ENCODE results near the gene ZFYVE28.

Gene ZFYVE28

DNA sequence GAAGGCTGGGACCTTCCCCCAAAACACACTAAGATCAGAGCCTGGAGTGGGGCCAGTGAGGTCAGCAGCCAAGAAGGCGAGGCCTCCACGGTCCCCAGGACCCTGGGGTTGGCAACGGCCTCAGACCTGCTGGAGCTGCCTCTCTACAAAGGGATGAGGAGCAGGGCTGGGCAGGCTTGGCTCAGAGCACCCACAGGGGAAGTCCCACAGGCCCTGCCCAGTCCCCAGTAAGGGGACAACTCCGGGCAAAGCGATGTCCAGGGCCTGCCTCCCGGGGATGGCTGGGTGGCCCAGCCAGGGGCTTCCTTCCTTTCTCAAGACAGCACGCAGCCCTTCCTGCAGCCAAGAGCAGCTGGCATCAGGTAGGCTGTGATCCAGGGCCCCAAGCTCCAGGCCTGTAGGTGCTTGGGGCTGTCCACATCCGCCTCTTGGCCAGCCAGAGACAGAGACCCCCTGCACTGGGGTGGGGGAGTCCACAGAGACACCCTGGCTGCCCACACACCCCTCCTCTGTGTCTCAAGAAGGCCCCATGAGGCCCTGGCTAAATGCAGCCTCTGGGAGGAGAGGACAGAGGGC is 162.2 kb downstream of the ZFYVE28 start:
- DNase-seq, result no peak

DNA sequence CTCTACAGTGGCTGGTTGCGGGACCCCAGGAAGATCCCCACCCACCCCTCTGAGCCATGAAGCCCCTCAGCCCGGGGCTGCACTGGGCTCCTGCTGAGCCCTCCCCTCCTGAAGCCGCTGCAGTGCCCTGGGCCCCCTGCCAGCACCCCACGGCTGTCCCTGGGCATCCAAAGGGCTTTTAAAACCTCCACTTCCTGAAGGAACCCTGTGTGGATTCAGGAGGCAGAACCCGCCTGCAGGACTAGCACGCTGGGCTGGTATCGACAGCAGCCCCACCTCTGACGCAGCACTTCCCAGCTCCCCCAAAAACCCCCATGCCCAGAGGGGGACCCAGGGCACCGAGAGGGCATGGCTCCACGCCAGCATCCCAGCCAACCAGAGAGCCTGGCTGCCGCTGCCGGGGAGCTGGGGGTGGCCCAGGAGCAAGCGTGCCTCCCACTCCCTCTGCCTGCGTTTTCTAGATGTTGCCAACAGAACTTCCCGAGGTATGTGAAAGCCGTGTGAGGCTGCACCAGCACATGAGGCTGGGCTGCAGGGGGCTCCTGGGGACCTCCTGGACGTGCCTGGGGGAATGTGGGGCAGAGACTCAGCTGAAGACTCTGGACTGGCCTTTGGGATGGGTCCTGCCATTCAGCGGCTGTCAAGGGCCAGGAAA is 162.8 kb downstream of the ZFYVE28 start:
- no peak for DNase-seq

- DNase-seq, result no peak
Observed at GRCh38 chr4:2254665-2255500, 163.6 kb downstream of the ZFYVE28 start.

DNA sequence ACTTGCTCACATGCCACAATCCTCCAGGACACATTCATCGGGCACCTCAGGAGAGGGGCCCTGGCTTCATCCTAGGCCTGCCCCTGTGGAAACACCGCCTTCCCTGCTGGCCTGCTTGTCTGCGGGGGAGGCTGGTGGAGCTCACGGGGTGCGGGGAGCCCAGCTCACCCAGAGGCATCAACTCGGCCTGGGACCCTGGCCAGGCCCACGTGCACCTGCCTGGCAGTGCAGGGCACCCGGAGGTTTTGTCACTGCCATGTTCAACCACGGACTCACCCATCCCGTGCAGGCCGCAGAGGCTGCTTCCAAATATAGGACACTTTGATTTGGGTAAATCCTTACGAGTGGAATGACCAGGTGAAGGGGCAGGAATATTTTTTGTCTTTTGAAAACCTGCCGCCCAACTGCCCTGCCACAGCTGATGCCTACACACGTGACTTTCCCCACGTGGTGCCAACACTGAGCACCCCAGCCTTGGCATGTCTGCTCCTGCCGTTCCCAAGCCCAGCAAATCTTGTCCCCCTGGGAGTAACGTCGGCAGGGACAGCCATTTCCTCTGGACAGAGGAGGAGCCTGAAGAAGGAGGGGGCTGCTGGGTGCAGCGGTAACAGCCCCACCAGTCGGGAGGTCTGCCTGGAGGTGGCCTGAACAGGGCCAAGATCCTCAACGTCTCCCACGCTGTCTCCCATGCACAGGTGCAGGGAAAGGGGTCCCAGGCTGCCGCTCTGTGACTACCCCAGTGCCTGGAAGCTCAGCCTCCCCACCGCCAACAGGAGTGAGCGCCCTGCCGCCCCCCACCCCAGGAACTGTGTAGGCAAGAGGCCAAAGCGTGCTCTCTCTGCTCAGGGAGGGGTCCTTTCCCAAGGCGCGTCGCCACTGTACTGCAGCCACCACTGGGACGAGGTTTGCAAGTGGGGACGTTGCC is 165.0 kb downstream of the ZFYVE28 start:
- DNase-seq, result no peak

GRCh38 chr4:2252530-2253091 is 165.8 kb downstream of the ZFYVE28 start:
- DNase-seq, result no peak

DNA sequence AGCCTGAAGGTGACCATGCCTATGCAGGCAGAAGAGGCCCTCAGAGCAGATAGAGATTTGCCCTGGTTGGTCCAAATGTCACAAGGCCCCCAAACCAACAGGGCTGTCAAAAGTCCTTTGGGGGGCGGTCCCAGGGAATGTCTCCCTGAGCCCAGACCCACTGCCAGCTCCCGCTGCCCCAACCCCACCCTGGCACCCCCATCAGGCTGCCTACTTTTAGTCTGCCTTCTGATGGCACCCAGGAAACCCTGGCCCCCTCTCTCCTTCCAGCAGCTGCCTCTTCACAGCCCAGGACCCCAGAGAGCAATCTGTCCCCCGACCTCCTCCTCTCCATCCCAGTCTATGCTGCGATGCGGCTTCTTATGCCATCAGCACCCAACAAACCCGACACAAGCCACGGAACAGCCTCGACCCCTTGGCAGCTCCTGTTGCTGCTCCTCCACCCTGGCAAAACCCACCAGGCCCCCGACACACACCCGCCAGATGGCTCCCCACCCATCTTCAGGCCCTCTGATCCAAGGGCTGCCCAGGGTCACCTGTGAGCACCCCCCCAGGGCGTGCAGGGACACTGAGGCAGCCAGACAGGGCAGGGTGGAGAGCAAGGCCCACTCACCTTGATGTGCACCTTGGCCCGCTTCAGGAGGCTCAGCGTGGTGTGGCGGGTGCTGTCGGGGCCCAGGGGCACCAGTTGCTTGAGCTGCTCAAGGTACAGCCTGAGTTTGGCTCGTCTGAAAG is 166.5 kb downstream of the ZFYVE28 start:
- DNase-seq, result no peak

DNA sequence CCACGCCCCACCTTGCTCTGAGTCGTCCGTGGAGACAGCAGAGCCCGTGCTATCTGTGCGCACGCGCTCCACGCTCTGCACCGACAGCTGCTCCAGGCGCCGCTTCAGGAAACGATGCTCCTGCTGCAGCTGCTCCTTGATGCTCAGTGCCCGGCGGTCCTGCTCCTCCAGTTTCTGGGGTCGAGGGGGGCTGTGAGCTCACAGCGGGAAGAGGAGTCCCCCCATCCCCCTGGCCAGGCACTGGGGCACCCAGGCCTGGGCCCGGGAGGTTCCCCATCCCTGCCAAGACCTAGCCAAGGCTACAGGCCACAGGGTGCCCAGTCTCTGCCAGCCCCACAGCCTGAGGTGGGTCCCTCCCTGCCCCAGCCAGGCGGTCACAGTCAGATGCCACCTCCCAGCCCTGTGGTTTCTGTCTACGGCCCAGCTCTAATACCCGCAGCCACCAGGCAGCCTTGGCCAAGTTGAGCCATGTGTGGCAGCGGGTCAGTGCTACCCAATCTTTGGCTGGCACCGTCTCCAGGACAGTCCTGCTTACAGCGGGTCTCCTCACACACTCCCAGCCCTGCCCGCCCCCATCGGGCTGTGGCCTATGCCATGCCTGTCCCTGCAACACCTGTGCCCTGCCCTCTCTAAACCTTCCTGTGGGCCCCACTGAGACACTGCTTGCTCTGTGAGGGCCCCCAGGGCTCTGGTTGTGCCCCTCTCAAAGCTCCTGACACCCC is 167.2 kb downstream of the ZFYVE28 start:
- DNase-seq, result no peak

GRCh38 chr4:2250357-2251072 is 167.9 kb downstream of the ZFYVE28 start:
- no peak for DNase-seq

DNA sequence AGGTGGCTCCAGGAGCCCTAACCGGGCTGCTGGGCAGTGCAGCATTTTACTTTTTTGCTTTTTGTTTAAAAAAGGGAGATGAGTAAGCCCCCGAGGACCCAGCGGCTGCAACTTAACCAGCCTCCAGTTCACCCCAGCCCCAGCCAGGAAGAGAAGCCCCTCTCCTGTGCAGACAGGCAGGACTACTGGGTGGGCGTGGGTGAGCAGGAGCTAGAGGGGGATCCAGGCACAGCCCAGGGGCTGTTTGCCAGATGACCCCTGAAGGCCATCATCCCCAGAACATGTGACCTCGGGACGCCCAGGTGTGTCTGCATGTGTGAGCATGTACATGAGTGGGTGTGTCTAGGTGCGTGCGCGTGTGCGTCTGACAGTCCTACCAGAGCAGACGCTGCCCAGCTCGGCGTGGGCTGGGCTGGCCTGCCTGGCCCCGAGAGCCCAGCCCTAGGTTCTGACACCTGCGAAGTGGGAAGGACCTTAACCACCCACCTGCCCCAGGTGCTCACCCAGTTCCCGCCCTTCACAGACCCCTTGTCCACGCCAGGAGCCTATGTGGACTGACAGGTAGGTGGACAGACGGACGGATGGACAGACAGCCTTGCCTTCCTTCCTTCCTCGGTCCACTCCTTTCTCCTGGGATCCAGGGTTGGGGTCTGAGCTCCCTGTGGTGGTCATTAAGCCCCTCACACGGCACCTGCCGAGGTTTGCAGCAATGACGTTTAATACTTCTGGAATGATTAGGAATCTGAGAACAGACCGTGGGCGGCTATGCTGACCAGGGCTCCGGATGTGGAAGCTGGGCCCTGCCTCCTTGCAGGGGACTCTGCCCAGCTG is 168.7 kb downstream of the ZFYVE28 start:
- no peak for DNase-seq

- no peak for DNase-seq
Observed at GRCh38 chr4:2248821-2249261, 169.6 kb downstream of the ZFYVE28 start.

DNA sequence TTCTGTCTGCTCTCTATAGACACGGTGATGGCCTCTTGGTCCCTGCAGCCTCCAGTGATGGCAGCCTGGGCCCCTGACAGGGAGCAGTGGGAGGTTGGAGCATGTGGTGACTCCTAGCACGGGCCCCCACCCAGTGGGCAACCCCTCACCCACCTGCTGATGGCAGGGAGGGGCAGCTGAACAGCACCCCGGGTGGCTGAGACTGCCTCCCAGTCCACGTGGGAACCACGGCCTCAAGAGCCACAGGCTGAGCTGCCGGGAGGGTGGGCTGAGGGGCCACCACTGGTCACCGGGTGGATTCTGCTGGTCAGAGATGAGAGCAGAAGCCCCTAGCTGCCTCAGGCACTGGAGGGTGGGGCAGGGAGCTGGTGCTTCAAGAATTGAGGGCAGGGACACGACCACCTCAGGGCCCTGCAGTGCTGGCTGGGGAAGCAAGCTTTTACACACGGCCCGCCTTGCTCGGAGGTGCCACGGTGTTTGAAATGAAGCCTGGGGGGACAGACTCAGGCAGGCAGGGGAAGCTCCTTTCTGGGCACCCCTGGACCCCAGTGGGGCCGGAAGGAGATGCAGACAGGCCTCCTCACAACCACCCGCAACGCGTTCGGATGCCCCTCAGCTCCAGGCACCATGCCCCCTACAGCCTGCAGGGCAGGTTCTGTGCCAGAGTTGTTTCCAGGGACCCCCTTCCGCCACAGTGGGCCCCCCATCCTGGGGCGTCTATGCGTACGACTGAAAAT is 170.2 kb downstream of the ZFYVE28 start:
- DNase-seq, result no peak

GRCh38 chr4:2247128-2248043 is 171.1 kb downstream of the ZFYVE28 start:
- no peak for DNase-seq

DNA sequence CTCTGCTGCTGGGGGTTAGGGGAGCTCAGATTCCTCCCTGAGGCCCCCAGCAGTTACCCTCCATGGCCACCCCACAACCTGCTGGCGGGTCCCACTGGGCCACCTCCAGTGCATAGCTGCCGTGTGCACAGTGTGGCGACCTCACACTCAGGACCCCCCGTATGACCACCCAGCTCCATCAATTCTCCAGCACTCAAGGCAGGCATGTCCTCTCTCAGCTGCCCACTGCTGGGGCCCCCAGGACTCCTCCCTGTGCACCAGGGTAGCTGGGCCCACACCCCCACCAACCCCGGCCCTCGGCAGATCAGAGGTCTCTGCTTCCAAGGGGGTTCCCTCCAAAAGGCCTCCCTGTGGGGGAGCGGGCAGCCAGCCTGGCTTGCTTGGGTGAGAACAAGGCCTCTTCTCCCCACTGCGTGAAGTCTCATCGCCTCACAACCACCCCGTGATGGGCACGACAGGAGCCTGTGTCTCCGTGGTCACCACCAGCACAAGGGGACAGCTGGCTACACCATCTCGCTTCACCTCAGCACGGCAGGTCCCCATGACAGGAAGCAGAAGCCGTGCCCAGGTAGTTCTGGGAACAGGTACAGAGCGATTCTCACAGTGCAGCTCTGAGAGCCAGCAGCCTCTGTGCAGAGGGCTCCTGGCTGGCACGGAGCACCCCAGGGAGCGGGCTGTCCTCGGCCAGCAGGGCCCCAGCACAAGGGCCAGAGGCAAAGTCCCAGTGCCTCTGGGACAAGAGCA is 171.9 kb downstream of the ZFYVE28 start:
- DNase-seq, result no peak

GRCh38 chr4:2245787-2246275 is 172.6 kb downstream of the ZFYVE28 start:
- no peak for DNase-seq

- no peak for DNase-seq
Observed at GRCh38 chr4:2245057-2245786, 173.2 kb downstream of the ZFYVE28 start.
